ENCODE data around the gene KLHL6.
"Not testable (repeated sequence)": the region's sequence is repeated elsewhere in the genome, so short reads cannot be mapped to it uniquely, and the experiment has no call there.

The KLHL6 gene

GRCh38 chr3:183527428-183528379, 27.8 kb downstream of the KLHL6 start:
- Mint-ChIP-seq H3K36me3 (ENCODE audit: low read depth) (no peaks in the 10 kb centered on the region), H3K4me1 (peaks cover 18% of the 10 kb centered on the region), H3K9me3 (no peaks in the 10 kb centered on the region), H3K27me3 (ENCODE audit: low read depth, poor library complexity) (peaks cover 18% of the 10 kb centered on the region), H3K27ac (no peak overlapping the region), H3K4me3 (no peak overlapping the region)
- TF ChIP-seq CTCF (IDR thresholded peaks at IDR 0.05): no peak
- DNase-seq: no peak

DNA sequence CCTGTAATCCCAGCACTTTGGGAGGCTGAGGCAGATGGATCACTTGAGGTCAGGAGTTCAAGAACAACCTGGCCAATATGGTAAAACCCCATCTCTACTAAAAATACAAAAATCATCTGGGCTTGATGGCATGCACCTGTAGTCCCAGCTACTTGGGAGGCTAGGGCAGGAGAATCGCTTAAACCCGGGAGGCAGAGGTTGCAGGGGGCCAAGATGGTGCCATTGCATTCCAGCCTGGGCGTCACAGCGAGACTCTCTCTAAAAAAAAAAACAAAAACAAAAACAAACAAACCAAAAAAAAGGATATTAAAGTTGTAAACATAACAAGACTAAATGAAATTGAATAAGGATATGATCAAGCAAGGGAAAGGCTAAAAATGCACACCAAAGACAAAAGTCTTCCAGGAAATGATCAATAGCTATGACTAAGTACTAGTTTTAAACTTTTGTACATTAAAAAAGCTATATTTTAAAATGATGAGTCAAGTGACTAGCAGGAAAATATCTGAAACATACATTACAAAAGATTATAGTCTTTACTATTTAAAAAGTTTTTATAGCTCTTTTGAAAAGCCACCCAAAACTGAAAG, 28.6 kb downstream of the KLHL6 start:
- no peak for TF ChIP-seq CTCF (IDR thresholded peaks at IDR 0.05)
- H3K9me3 Mint-ChIP-seq: no peaks in the 10 kb centered on the region
- no peak overlapping the region for H3K4me3 Mint-ChIP-seq
- H3K36me3 Mint-ChIP-seq (ENCODE audit: low read depth): no peaks in the 10 kb centered on the region
- H3K27me3 Mint-ChIP-seq (ENCODE audit: low read depth, poor library complexity): peaks cover 20% of the 10 kb centered on the region
- peaks cover 13% of the 10 kb centered on the region for H3K4me1 Mint-ChIP-seq
- no peak overlapping the region for H3K27ac Mint-ChIP-seq
- DNase-seq: no peak

DNA sequence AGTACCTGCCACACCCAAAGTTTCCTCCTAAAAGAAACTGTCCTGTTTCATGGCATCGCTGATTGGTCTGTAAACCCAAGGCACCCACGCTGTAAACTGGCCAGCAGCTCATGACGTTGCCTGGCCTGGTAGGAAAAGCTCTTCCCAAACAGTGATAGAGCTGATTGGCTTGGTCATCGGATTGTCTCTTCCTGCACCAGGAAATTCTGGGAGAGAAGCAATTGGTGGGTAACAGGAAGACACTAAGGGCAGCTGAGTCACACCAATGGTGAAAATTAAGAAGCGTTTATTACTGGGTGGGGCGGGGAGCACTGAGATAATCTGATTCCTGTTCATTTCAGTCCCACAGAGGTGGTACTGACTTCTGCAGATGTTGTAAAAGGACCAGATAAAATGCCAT, 31.0 kb downstream of the KLHL6 start:
- Mint-ChIP-seq H3K27ac (no peak overlapping the region), H3K36me3 (ENCODE audit: low read depth) (no peaks in the 10 kb centered on the region), H3K4me1 (peaks cover 18% of the 10 kb centered on the region), H3K9me3 (no peaks in the 10 kb centered on the region), H3K4me3 (no peak overlapping the region), H3K27me3 (ENCODE audit: low read depth, poor library complexity) (peaks cover 20% of the 10 kb centered on the region)
- TF ChIP-seq CTCF (IDR thresholded peaks at IDR 0.05): no peak
- DNase-seq: no peak

- H3K36me3 Mint-ChIP-seq (ENCODE audit: low read depth); H3K9me3 Mint-ChIP-seq; DNase-seq: not testable (repeated sequence)
- Mint-ChIP-seq H3K27ac (peak overlapping the region; percentile 74), H3K4me3 (peak overlapping the region; percentile 41), H3K27me3 (ENCODE audit: low read depth, poor library complexity) (peaks cover 11% of the 10 kb centered on the region), H3K4me1 (peaks cover 27% of the 10 kb centered on the region)
Observed at GRCh38 chr3:183520741-183521556, 34.6 kb downstream of the KLHL6 start.

DNA sequence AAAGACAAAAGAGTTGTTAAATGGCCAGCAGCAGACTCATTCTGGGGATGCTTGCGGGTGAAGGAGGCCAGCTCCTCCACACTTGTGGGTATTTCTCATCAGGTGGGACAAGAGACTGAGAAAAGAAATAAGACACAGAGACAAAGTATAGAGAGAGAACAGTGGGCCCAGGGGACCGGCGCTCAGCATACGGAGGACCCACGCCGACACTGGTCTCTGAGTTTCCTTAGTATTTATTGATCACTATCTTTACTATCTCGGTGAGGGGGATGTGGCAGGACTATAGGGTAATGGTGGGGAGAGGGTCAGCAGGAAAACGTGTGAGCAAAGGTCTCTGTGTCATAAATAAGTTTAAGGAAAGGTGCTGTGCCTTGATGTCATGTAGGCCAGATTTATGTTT, 35.2 kb downstream of the KLHL6 start:
- not testable (repeated sequence) for H3K36me3 Mint-ChIP-seq (ENCODE audit: low read depth); H3K27me3 Mint-ChIP-seq (ENCODE audit: low read depth, poor library complexity); H3K9me3 Mint-ChIP-seq; DNase-seq
- Mint-ChIP-seq H3K4me1 (peaks cover 27% of the 10 kb centered on the region), H3K4me3 (peak overlapping the region; percentile 11), H3K27ac (peak overlapping the region; percentile 20)

DNA sequence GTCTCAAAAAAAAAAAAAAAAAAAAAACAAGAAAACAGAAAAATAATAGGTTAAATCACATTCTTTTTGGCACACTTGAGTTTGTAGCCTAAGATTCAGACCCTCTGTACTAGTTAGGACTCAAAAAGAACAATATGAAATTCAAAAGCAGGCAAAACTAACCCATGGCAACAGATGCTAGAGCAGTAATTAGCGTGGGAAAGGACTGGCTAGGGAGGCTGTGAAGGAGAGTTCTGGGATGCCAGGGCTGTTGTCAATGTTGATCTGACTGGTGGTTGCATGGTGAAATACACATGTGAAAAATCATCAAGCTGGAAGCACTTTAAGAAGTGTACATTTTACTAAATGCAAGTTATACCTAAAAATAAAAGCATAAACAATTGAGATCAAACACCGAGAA, 35.6 kb downstream of the KLHL6 start:
- no peak for TF ChIP-seq CTCF (IDR thresholded peaks at IDR 0.05)
- no peaks in the 10 kb centered on the region for H3K9me3 Mint-ChIP-seq
- H3K4me1 Mint-ChIP-seq: peaks cover 27% of the 10 kb centered on the region
- no peak for DNase-seq
- no peak overlapping the region for H3K4me3 Mint-ChIP-seq
- peaks cover 9% of the 10 kb centered on the region for H3K27me3 Mint-ChIP-seq (ENCODE audit: low read depth, poor library complexity)
- peak overlapping the region; percentile 20 for H3K27ac Mint-ChIP-seq
- H3K36me3 Mint-ChIP-seq (ENCODE audit: low read depth): no peaks in the 10 kb centered on the region
